Activated CD4-positive, CD25-positive, alpha-beta regulatory T cell treated with anti-CD3 and anti-CD28 coated beads, Interleukin-2, amount 50 U/mL, for 16 hours (primary cell): ENCODE results near the gene RAD1.

Source experiments
- DNase-seq: peaks from one replicate; pipeline ENCODE4 v3.0.0-alpha.2; 2020; ENCODE audit warnings: low read depth, low spot score

The RAD1 gene

GRCh38 chr5:34865091-34865490 is 50.2 kb downstream of the RAD1 start:
- no peak for DNase-seq

- DNase-seq: no peak
Measured at GRCh38 chr5:34863946-34864345, 51.4 kb downstream of the RAD1 start.

GRCh38 chr5:34859253-34859652 is 56.1 kb downstream of the RAD1 start:
- no peak for DNase-seq

GRCh38 chr5:34858790-34859189 is 56.5 kb downstream of the RAD1 start:
- no peak for DNase-seq

GRCh38 chr5:34857894-34858293 is 57.4 kb downstream of the RAD1 start:
- no peak for DNase-seq

GRCh38 chr5:34857161-34857560 is 58.1 kb downstream of the RAD1 start:
- no peak for DNase-seq
